ENCODE results near the gene TMEM181. TPM values are rescaled to one million over a fixed set of nuclear protein-coding genes. Genes with fewer than 3 reads are reported as not detected.

Gene TMEM181
- total RNA-seq, 3 donors from 2014 or later, result 17.0 to 29.3 (median 28.5) TPM

DNA sequence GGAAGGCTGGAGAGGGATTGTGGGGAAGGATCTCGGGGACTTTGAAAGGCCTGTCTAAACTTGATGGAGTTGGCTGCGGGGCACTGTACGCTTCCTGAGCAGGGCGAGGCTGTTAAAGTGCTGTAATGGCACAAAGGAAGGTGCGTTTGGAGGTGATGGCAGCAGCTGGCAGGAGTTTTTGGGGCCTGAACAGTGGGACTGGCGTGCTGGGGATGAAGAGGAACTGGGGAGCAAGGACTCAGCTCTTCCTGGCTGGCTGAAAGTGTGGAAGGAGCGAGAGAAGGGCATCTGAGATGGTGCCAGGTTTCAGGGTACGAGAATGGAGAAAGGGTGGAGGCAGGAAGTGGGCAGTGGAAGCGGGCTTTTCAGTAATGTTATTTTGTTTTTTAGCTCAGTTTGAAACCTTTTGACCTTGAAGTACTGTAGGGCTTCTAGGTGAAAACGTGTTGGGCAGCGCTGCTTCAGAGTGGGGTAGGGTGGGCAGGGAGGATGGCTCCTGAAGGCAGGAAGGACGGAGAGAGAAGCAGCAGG lies 8.0 kb downstream of the TMEM181 start:
- H3K36me3 ChIP-seq, result no peaks in the 10 kb centered on the region
- no peaks in the 10 kb centered on the region for H3K4me1 ChIP-seq
- intact Hi-C loops (cut with DNase I; ENCODE audit: low total_unique reads), result no loop called here
- no peak for TF ChIP-seq CTCF (IDR thresholded peaks at IDR 0.05)
- TF ChIP-seq POLR2AphosphoS5 (IDR thresholded peaks at IDR 0.05), result no peak
- no peak for TF ChIP-seq POLR2A (IDR thresholded peaks at IDR 0.05)
- H3K9me3 ChIP-seq, result no peaks in the 10 kb centered on the region
- peak in 1 of 2 donors; percentile 7 for DNase-seq (ENCODE audit: low spot score in 2 of 2)
- no peak overlapping the region for H3K4me3 ChIP-seq
- no peak overlapping the region for H3K27ac ChIP-seq
- no peaks in the 10 kb centered on the region for H3K27me3 ChIP-seq

DNA sequence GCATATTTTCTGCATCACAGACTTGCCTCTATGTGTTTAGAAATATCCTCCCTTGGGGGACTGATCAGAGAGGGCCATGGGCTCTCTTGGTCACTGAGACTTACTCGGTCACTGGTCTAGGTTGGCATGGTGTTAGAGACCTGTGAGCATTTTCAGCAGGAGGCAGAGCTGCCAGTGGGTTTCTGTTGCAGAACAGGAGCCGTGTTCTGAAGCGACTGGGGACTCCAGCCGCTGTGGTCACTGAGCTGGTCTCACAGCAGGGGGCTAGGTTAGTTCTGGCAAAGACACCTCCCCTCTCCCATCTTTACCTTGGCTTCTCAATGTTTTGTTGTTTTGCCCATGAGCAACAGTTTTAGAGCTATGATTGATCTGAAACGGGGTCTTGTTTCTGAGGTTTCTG lies 8.7 kb downstream of the TMEM181 start:
- Histone ChIP-seq H3K27me3 (no peaks in the 10 kb centered on the region), H3K4me3 (no peak overlapping the region), H3K9me3 (no peaks in the 10 kb centered on the region), H3K27ac (no peak overlapping the region), H3K4me1 (no peaks in the 10 kb centered on the region), H3K36me3 (no peaks in the 10 kb centered on the region)
- TF ChIP-seq POLR2AphosphoS5 (IDR thresholded peaks at IDR 0.05) (no peak), CTCF (IDR thresholded peaks at IDR 0.05) (no peak), POLR2A (IDR thresholded peaks at IDR 0.05) (no peak)
- DNase-seq (ENCODE audit: low spot score in 2 of 2), result peak in 1 of 2 donors; percentile 15
- intact Hi-C loops (cut with DNase I; ENCODE audit: low total_unique reads), result no loop called here

DNA sequence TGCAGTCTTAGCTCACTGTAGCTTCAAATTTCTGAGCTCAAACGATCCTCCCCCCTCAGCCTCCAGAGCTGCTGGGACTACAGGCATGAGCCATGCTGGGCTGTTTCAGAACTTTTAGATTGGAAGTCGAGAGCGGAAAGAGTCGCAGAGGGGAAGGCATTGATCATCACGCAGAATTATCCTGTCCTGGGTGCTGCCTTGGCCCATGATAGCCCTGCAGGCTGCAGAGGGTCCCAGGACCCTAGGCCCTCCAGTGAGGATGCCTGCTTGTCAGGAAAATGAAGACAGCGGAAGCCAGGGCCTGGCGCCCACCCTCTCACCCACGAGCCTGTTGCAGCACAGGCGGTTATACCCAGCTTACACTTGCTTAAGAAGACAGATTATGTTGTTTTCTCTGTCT lies 9.1 kb downstream of the TMEM181 start:
- intact Hi-C loops (cut with DNase I; ENCODE audit: low total_unique reads), result no loop called here

GRCh38 chr6:158570681-158570962 lies 10.7 kb downstream of the TMEM181 start:
- no peak overlapping the region for H3K27ac ChIP-seq
- DNase-seq (ENCODE audit: low spot score in 2 of 2), result no peak
- intact Hi-C loops (cut with DNase I; ENCODE audit: low total_unique reads), result no loop called here
- no peaks in the 10 kb centered on the region for H3K9me3 ChIP-seq
- H3K4me1 ChIP-seq, result no peaks in the 10 kb centered on the region
- no peaks in the 10 kb centered on the region for H3K36me3 ChIP-seq
- H3K4me3 ChIP-seq, result no peak overlapping the region
- H3K27me3 ChIP-seq, result no peaks in the 10 kb centered on the region
- no peak for TF ChIP-seq POLR2AphosphoS5 (IDR thresholded peaks at IDR 0.05)
- no peak for TF ChIP-seq CTCF (IDR thresholded peaks at IDR 0.05)
- no peak for TF ChIP-seq POLR2A (IDR thresholded peaks at IDR 0.05)

More for the DNA sequence above, 9.1 kb downstream of the TMEM181 start:
- H3K27ac ChIP-seq, result no peak overlapping the region
- H3K27me3 ChIP-seq, result no peaks in the 10 kb centered on the region
- no peaks in the 10 kb centered on the region for H3K4me1 ChIP-seq
- peak in 1 of 2 donors; percentile 7 for DNase-seq (ENCODE audit: low spot score in 2 of 2)
- no peak for TF ChIP-seq POLR2A (IDR thresholded peaks at IDR 0.05)
- no peak for TF ChIP-seq POLR2AphosphoS5 (IDR thresholded peaks at IDR 0.05)
- no peak for TF ChIP-seq CTCF (IDR thresholded peaks at IDR 0.05)
- no peak overlapping the region for H3K4me3 ChIP-seq
- H3K9me3 ChIP-seq, result no peaks in the 10 kb centered on the region
- no peaks in the 10 kb centered on the region for H3K36me3 ChIP-seq

- intact Hi-C loops (cut with DNase I; ENCODE audit: low total_unique reads), result no loop called here
- peak in 1 of 2 donors; percentile 52 for DNase-seq (ENCODE audit: low spot score in 2 of 2)
- no peak for TF ChIP-seq POLR2AphosphoS5 (IDR thresholded peaks at IDR 0.05)
- TF ChIP-seq POLR2A (IDR thresholded peaks at IDR 0.05), result no peak
- TF ChIP-seq CTCF (IDR thresholded peaks at IDR 0.05), result no peak
Observed at GRCh38 chr6:158571826-158572652, 12.1 kb downstream of the TMEM181 start.

More at GRCh38 chr6:158571826-158572652, 12.1 kb downstream of the TMEM181 start:
- no peaks in the 10 kb centered on the region for H3K36me3 ChIP-seq
- no peaks in the 10 kb centered on the region for H3K9me3 ChIP-seq
- no peaks in the 10 kb centered on the region for H3K4me1 ChIP-seq
- H3K27me3 ChIP-seq, result no peaks in the 10 kb centered on the region
- H3K27ac ChIP-seq, result peak overlapping the region in 1 of 2 donors; percentile 21
- no peak overlapping the region for H3K4me3 ChIP-seq

All from breast epithelium (tissue), 4 donors.